T-helper 1 cell treated with Interleukin-12 subunit alpha and Interleukin-12 subunit beta and Interleukin-4 antibody, amounts not matched to agents 30 μg/mL and 1 μg/mL, for 36 hours (primary cell): Measurements from ENCODE around the gene ALDH7A1.
"Not testable (repeated sequence)": the region's sequence is repeated elsewhere in the genome, so short reads cannot be mapped to it uniquely, and the experiment has no call there.

Source experiments
- H3K27ac Mint-ChIP-seq: one replicate; pipeline ENCODE4 v1.8.0; 2021; ENCODE audit warnings: mild to moderate bottlenecking, mixed read lengths
- H3K27me3 Mint-ChIP-seq: one replicate; pipeline ENCODE4 v1.8.0; 2021; ENCODE audit warnings: low read depth, mixed read lengths
- H3K36me3 Mint-ChIP-seq: one replicate; pipeline ENCODE4 v1.8.0; 2021; ENCODE audit warnings: low read depth, mixed read lengths
- H3K4me1 Mint-ChIP-seq: one replicate; pipeline ENCODE4 v1.8.0; 2021; ENCODE audit warnings: low read depth, mixed read lengths
- H3K4me3 Mint-ChIP-seq: one replicate; pipeline ENCODE4 v1.8.0; 2021; ENCODE audit warnings: mild to moderate bottlenecking, moderate library complexity, mixed read lengths
- H3K9me3 Mint-ChIP-seq: one replicate; pipeline ENCODE4 v1.8.0; 2021; ENCODE audit warnings: mixed read lengths

Gene ALDH7A1

GRCh38 chr5:126534553-126534952 is 60.5 kb downstream of the ALDH7A1 start:
- Mint-ChIP-seq H3K27ac (no peak overlapping the region), H3K4me3 (no peak overlapping the region), H3K4me1 (no peaks in the 10 kb centered on the region), H3K36me3 (no peaks in the 10 kb centered on the region), H3K27me3 (peaks cover 12% of the 10 kb centered on the region), H3K9me3 (no peaks in the 10 kb centered on the region)

- Mint-ChIP-seq H3K27me3 (peaks cover 12% of the 10 kb centered on the region), H3K27ac (no peak overlapping the region), H3K4me3 (no peak overlapping the region), H3K4me1 (no peaks in the 10 kb centered on the region), H3K9me3 (no peaks in the 10 kb centered on the region), H3K36me3 (no peaks in the 10 kb centered on the region)
These were observed 63.4 kb downstream of the ALDH7A1 start for GRCh38 chr5:126531543-126532120.

GRCh38 chr5:126527892-126528291 is 67.1 kb downstream of the ALDH7A1 start:
- no peak overlapping the region for H3K4me3 Mint-ChIP-seq
- H3K27me3 Mint-ChIP-seq, result peaks cover 6% of the 10 kb centered on the region
- H3K9me3 Mint-ChIP-seq, result no peaks in the 10 kb centered on the region
- no peaks in the 10 kb centered on the region for H3K4me1 Mint-ChIP-seq
- no peak overlapping the region for H3K27ac Mint-ChIP-seq
- no peaks in the 10 kb centered on the region for H3K36me3 Mint-ChIP-seq

- H3K36me3 Mint-ChIP-seq, result no peaks in the 10 kb centered on the region
- H3K4me3 Mint-ChIP-seq, result no peak overlapping the region
- H3K27me3 Mint-ChIP-seq, result peaks cover 6% of the 10 kb centered on the region
- H3K4me1 Mint-ChIP-seq, result no peaks in the 10 kb centered on the region
- no peaks in the 10 kb centered on the region for H3K9me3 Mint-ChIP-seq
- H3K27ac Mint-ChIP-seq, result no peak overlapping the region
These were observed 67.9 kb downstream of the ALDH7A1 start for GRCh38 chr5:126527158-126527557.

- Mint-ChIP-seq H3K27ac (no peak overlapping the region), H3K36me3 (no peaks in the 10 kb centered on the region), H3K4me1 (no peaks in the 10 kb centered on the region), H3K4me3 (no peak overlapping the region), H3K9me3 (no peaks in the 10 kb centered on the region), H3K27me3 (peaks cover 6% of the 10 kb centered on the region)
These were observed 68.5 kb downstream of the ALDH7A1 start for GRCh38 chr5:126526493-126526892.

GRCh38 chr5:126525630-126526245 is 69.3 kb downstream of the ALDH7A1 start:
- H3K9me3 Mint-ChIP-seq, result no peaks in the 10 kb centered on the region
- H3K4me3 Mint-ChIP-seq, result no peak overlapping the region
- no peaks in the 10 kb centered on the region for H3K4me1 Mint-ChIP-seq
- H3K36me3 Mint-ChIP-seq, result no peaks in the 10 kb centered on the region
- H3K27me3 Mint-ChIP-seq, result peaks cover 2% of the 10 kb centered on the region
- no peak overlapping the region for H3K27ac Mint-ChIP-seq

GRCh38 chr5:126523818-126524510 is 71.1 kb downstream of the ALDH7A1 start:
- Mint-ChIP-seq H3K9me3 (no peaks in the 10 kb centered on the region), H3K27me3 (no peaks in the 10 kb centered on the region), H3K36me3 (no peaks in the 10 kb centered on the region), H3K4me1 (no peaks in the 10 kb centered on the region), H3K27ac (no peak overlapping the region), H3K4me3 (no peak overlapping the region)

- H3K27ac Mint-ChIP-seq, result no peak overlapping the region
- no peaks in the 10 kb centered on the region for H3K36me3 Mint-ChIP-seq
These were observed 73.9 kb downstream of the ALDH7A1 start for GRCh38 chr5:126521130-126521529.

GRCh38 chr5:126520593-126520953 is 74.4 kb downstream of the ALDH7A1 start:
- no peaks in the 10 kb centered on the region for H3K36me3 Mint-ChIP-seq
- no peaks in the 10 kb centered on the region for H3K4me1 Mint-ChIP-seq
- H3K4me3 Mint-ChIP-seq, result no peak overlapping the region
- H3K9me3 Mint-ChIP-seq, result no peaks in the 10 kb centered on the region
- no peaks in the 10 kb centered on the region for H3K27me3 Mint-ChIP-seq
- H3K27ac Mint-ChIP-seq, result no peak overlapping the region

More at GRCh38 chr5:126521130-126521529, 73.9 kb downstream of the ALDH7A1 start:
- H3K9me3 Mint-ChIP-seq, result no peaks in the 10 kb centered on the region
- H3K4me3 Mint-ChIP-seq, result no peak overlapping the region
- H3K4me1 Mint-ChIP-seq, result no peaks in the 10 kb centered on the region
- no peaks in the 10 kb centered on the region for H3K27me3 Mint-ChIP-seq

- Mint-ChIP-seq H3K9me3 (no peaks in the 10 kb centered on the region), H3K4me1 (no peaks in the 10 kb centered on the region), H3K36me3 (no peaks in the 10 kb centered on the region), H3K27ac (no peak overlapping the region), H3K27me3 (no peaks in the 10 kb centered on the region), H3K4me3 (no peak overlapping the region)
These were observed 75.1 kb downstream of the ALDH7A1 start for GRCh38 chr5:126519637-126520592.

- H3K9me3 Mint-ChIP-seq, H3K27ac Mint-ChIP-seq, H3K4me1 Mint-ChIP-seq, H3K36me3 Mint-ChIP-seq, H3K4me3 Mint-ChIP-seq, H3K27me3 Mint-ChIP-seq: not testable (repeated sequence)
These were observed 75.8 kb downstream of the ALDH7A1 start for GRCh38 chr5:126519223-126519622.

- H3K4me1 Mint-ChIP-seq, result no peaks in the 10 kb centered on the region
- H3K27me3 Mint-ChIP-seq, result no peaks in the 10 kb centered on the region
- H3K9me3 Mint-ChIP-seq, result no peaks in the 10 kb centered on the region
- no peak overlapping the region for H3K27ac Mint-ChIP-seq
- no peaks in the 10 kb centered on the region for H3K36me3 Mint-ChIP-seq
- no peak overlapping the region for H3K4me3 Mint-ChIP-seq
These were observed 78.2 kb downstream of the ALDH7A1 start for GRCh38 chr5:126516852-126517251.

- H3K4me3 Mint-ChIP-seq, result no peak overlapping the region
- H3K9me3 Mint-ChIP-seq, result no peaks in the 10 kb centered on the region
- no peak overlapping the region for H3K27ac Mint-ChIP-seq
- H3K36me3 Mint-ChIP-seq, result no peaks in the 10 kb centered on the region
- H3K4me1 Mint-ChIP-seq, result no peaks in the 10 kb centered on the region
- no peaks in the 10 kb centered on the region for H3K27me3 Mint-ChIP-seq
These were observed 78.9 kb downstream of the ALDH7A1 start for GRCh38 chr5:126516133-126516532.

GRCh38 chr5:126515337-126515736 is 79.7 kb downstream of the ALDH7A1 start:
- Mint-ChIP-seq H3K27ac (no peak overlapping the region), H3K9me3 (no peaks in the 10 kb centered on the region), H3K27me3 (no peaks in the 10 kb centered on the region)

More at GRCh38 chr5:126515337-126515736, 79.7 kb downstream of the ALDH7A1 start:
- H3K4me1 Mint-ChIP-seq, result peaks cover 2% of the 10 kb centered on the region
- no peaks in the 10 kb centered on the region for H3K36me3 Mint-ChIP-seq
- H3K4me3 Mint-ChIP-seq, result no peak overlapping the region
